HCT116 (cell line): Measurements from ENCODE around the gene TDRD15.

Experiments used
- CTCF ChIP-seq, 3 experiments: fragments of 200-600 bp in 1 of 3; sonication (generic) in 1 of 3; IDR thresholded peaks in 2 of 3; conservative IDR thresholded peaks in 1 of 3; 2 replicates each; pipeline ENCODE4 v1.5.1; 2012 to 2017; ENCODE audit warnings: low read depth in 2 of 3, low read length in 2 of 3, antibody characterized with exemption in 1 of 3, borderline replicate concordance in 1 of 3, control low read depth in 1 of 3, mild to moderate bottlenecking in 1 of 3, mixed read lengths in 1 of 3, mixed run types in 1 of 3, moderate library complexity in 1 of 3; ENCODE audit not compliant: insufficient read depth in 1 of 3
- EGR1 ChIP-seq: IDR thresholded peaks from 2 replicates; pipeline ENCODE4 v1.6.1; 2012; ENCODE audit warnings: low read depth
- EZH2 ChIP-seq: fragments of 200-600 bp; sonication (generic); IDR thresholded peaks from 2 replicates; pipeline ENCODE4 v1.6.1; 2017; ENCODE audit warnings: antibody characterized with exemption, mixed run types
- JUND ChIP-seq: IDR thresholded peaks from 2 replicates; pipeline ENCODE4 v1.6.1; 2012
- POLR2A ChIP-seq: IDR thresholded peaks from 2 replicates; pipeline ENCODE4 v1.7.0; 2011; ENCODE audit warnings: borderline replicate concordance; ENCODE audit not compliant: insufficient read depth, insufficient read length; ENCODE audit errors: extremely low read depth
- RAD21 ChIP-seq: IDR thresholded peaks from 2 replicates; pipeline ENCODE4 v1.6.1; 2012; ENCODE audit warnings: low read depth, mild to moderate bottlenecking
- SRF ChIP-seq: IDR thresholded peaks from 2 replicates; pipeline ENCODE4 v1.6.1; 2012; ENCODE audit warnings: low read depth
- ZBTB33 ChIP-seq: IDR thresholded peaks from 2 replicates; pipeline ENCODE4 v1.6.1; 2011; ENCODE audit warnings: mild to moderate bottlenecking, low read length, moderate library complexity; ENCODE audit not compliant: insufficient replicate concordance; ENCODE audit errors: extremely low read depth
- TF ChIP-seq, protein P1 (sequence below): IDR thresholded peaks from 2 replicates; pipeline ENCODE4 v1.6.1; 2012
- TF ChIP-seq, protein P2 (sequence below): IDR thresholded peaks from 2 replicates; pipeline ENCODE4 v1.6.1; 2012; ENCODE audit warnings: low read depth

DNA sequence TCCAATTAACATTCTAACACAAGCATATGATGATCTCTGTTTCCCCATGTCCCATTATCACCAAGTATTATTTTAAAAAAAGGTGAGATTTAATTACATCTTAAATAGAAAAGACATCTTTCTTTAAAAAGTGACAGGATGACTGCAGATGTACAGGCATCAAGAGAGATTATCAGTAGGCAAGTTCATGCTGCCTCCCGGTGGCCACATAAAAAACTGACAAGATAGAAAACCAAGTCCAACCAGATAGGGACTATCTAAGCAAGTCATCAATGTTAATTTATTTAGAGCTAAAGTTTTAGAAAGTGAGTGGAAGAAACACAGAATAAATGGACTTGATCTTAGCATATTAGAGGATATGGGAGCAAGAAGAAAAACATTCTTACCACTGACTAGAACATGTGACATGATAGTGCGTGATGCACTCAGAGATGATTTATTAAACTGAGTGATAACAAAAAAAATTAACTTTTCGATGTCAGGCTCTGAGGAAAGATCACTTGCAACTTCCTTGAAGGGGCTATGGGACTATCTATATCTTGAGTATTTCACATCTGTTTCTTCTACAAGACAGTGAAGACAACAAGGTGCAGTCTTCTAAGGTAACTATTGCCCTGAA is 5.4 kb upstream of the TDRD15 start:
- TF ChIP-seq, protein P1, sequence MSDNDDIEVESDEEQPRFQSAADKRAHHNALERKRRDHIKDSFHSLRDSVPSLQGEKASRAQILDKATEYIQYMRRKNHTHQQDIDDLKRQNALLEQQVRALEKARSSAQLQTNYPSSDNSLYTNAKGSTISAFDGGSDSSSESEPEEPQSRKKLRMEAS, result no peak
- TF ChIP-seq CTCF (IDR thresholded peaks at IDR 0.05 in 2 of 3, conservative IDR thresholded peaks at IDR 0.05 in 1 of 3; ENCODE audit: borderline replicate concordance in 1 of 3, insufficient read depth in 1 of 3, low read depth in 2 of 3, low read length in 2 of 3) (peak; percentile 30 to 70 (median 50); a peak in 5 of 6 replicates), ZBTB33 (no peak), POLR2A (no peak), EGR1 (no peak), SRF (no peak), JUND (no peak), RAD21 (peak; percentile 64), EZH2 (no peak)
- TF ChIP-seq, protein P2, sequence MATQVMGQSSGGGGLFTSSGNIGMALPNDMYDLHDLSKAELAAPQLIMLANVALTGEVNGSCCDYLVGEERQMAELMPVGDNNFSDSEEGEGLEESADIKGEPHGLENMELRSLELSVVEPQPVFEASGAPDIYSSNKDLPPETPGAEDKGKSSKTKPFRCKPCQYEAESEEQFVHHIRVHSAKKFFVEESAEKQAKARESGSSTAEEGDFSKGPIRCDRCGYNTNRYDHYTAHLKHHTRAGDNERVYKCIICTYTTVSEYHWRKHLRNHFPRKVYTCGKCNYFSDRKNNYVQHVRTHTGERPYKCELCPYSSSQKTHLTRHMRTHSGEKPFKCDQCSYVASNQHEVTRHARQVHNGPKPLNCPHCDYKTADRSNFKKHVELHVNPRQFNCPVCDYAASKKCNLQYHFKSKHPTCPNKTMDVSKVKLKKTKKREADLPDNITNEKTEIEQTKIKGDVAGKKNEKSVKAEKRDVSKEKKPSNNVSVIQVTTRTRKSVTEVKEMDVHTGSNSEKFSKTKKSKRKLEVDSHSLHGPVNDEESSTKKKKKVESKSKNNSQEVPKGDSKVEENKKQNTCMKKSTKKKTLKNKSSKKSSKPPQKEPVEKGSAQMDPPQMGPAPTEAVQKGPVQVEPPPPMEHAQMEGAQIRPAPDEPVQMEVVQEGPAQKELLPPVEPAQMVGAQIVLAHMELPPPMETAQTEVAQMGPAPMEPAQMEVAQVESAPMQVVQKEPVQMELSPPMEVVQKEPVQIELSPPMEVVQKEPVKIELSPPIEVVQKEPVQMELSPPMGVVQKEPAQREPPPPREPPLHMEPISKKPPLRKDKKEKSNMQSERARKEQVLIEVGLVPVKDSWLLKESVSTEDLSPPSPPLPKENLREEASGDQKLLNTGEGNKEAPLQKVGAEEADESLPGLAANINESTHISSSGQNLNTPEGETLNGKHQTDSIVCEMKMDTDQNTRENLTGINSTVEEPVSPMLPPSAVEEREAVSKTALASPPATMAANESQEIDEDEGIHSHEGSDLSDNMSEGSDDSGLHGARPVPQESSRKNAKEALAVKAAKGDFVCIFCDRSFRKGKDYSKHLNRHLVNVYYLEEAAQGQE, result no peak
